Measurements from ENCODE around the gene MEIS3.
"Not testable (repeated sequence)": the region's sequence is repeated elsewhere in the genome, so short reads cannot be mapped to it uniquely, and the experiment has no call there.

The MEIS3 gene

DNA sequence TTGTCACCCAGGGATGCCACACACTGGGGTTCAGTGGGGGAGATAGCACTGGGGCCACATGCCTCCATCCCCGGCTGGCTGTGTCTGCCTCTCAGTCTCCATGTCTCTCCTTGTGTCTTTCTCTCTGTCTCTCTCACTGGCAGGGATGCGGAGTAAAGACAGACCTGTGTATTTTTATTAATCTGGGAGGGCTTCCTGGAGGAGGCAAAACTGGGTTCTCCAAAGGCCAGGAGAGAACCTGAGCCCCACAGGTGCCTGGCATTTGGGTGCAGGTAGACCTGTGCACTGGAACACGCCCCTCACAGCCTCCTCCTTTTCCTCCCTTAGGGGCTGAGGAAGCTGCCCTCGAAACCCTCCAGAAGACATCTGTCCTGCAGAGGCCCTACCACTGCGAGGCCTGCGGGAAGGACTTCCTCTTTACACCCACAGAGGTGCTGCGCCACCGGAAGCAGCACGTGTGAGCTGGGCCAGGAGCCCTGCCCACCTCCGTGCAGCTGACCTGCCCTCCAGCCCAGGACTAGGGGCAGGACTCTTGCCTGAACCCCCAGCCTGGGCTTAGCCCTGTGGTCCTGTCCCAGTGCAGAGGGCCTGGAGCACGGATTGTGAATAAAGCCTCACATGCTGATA lies 37.6 kb downstream of the MEIS3 start:
- no peak for DNase-seq

DNA sequence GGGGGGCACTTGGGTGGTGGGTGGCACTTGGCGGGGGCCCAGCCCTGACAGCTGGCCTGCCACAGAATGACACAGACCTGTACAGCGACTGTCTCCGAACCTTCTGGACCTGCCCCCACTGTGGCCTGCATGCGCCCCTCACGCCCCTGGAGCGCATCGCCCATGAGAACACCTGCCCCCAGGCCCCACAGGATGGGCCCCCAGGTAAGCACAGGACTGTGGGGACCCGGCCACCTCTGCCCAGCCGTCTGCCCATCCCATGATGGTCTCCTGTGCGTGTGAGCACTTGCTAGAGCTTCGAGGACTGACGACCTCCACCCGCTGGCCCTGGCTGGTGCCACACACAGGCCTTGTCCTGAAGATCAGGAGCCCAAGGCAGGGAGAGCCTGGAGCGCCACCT lies 38.2 kb downstream of the MEIS3 start:
- DNase-seq: no peak

DNA sequence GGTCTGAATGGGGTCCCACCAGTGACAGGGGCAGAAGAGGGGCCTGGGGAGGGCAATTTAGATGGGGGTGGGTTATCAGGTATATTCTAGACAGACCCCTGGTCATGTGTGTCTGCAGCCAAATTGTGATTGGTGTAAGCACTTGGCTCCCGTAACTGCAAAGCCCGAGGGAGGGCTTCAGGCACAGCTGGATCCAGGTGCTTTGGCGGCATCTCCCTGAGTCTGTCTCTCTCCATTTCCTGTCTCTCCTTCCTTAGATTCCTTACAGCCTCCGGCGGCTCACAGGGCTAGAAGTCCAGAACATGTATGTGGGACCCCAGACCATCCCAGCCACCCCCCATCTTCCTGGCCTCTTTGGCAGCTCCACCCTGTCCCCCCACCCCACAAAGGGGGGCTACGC lies 38.8 kb downstream of the MEIS3 start:
- no peak for DNase-seq

DNA sequence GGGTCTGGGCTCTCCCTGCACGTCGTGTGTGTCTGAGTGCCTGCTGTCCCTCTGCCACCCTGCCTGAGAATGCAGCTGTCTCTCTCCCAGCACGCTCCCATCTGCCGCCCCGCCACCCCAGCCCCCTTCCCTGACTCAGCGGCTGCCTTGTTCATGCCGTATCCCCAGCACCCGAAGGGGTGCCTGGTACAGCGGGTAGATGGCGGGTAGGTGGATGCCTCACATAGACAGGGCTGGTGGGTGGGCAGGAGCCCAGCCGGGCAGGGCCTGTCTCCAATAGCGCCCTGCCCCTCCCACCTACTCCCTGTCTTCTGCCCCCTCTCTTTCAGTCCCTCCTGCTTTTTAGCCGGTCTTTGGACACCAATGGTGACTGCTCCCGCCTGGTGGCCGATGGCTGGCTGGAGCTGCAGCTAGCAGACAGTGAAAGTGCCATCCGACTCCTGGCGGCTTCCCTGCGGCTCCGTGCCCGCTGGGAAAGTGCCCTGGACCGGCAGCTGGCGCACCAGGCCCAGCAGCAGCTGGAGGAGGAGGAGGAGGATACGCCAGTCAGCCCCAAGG lies 39.9 kb downstream of the MEIS3 start:
- no peak for DNase-seq

DNA sequence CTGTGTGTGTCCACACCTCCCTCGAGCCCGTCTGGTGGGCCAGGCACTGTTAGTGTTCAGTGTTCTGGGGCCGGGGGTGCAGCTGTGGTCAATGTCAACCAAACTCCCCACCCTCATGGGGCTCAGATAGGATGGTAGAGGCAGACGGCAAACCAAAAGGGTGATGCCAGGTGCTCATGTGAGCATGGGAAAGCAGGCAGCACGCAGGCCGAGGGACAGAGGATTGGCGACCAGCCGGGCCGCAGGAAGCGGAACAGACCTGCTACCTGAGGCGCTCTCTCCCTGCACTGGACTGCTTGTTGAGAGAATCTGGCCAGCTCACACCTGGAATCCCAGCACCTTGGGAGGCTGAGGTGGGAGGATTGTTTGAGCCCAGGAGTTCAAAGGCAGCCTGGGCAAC lies 41.1 kb downstream of the MEIS3 start:
- DNase-seq: no peak

DNA sequence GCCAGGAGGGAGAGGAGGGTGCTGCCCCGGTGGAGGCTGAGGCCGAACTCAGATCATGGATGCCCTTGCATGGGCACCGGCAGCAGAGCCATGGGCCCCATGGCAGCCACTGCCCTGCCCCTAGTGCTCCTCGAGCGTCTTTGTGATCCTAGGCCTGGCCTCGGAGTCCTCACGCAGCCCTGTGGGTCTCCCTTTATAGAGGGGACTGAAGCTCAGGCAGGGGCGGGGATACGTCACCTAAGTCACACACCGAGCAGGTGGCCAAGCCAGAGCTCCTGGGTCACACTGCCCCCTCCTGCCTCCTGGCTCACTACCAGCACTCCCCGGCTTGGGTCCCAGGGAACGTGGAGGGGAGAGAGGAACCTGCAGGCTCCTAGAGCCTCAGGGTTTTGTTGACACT lies 41.5 kb downstream of the MEIS3 start:
- no peak for DNase-seq

DNA sequence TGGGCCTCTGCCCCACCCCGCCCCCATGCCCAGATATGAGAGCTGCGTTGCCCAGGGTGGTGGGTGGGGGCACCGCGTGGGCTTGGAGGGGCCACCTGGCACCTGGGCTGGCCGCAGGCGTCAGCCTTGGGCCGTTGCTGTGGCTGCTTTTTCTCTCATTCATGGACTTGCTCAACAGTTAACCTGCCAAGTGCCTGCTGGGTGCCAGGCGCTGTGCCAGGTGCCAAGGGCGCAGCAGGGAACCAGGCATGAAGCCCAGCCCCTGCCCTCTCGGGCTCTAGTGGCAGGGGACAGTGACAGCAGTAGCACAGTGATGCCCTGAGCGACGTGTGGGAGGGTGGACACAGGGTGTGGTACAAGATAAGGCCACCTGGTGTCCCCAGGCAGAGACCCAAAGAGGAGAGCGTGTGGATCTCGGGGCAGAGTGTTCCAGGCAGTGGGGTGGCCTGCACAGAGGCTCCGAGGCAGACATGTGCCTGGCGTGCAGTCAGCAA lies 42.1 kb downstream of the MEIS3 start:
- no peak for DNase-seq

DNA sequence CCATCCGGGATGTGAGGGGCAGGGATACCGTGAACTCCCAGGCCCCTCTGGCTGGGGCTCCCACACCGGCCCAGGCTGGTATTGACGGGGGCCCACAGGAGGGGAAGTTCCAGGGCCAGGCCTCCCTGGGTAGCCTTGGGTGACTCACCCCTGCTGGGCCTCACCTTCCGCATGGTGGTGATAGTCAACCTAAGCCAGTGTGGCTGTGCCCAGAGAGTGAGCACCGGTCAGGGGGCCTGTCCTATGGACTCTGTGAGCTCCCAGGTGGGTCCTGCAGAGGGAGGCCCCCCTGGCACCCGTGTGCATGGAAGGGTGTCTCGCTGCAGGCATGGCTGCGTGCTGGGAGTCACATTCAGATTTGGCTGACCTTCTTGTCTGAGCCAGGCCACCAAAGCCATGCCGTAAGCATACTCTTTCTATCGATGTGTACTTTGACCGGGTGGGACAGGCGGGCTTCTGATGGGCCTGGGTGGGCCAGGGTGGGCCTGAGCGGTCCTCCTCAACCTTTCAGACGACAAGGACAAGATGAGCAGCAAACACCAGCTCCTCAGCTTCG lies 42.7 kb downstream of the MEIS3 start:
- DNase-seq: no peak

DNA sequence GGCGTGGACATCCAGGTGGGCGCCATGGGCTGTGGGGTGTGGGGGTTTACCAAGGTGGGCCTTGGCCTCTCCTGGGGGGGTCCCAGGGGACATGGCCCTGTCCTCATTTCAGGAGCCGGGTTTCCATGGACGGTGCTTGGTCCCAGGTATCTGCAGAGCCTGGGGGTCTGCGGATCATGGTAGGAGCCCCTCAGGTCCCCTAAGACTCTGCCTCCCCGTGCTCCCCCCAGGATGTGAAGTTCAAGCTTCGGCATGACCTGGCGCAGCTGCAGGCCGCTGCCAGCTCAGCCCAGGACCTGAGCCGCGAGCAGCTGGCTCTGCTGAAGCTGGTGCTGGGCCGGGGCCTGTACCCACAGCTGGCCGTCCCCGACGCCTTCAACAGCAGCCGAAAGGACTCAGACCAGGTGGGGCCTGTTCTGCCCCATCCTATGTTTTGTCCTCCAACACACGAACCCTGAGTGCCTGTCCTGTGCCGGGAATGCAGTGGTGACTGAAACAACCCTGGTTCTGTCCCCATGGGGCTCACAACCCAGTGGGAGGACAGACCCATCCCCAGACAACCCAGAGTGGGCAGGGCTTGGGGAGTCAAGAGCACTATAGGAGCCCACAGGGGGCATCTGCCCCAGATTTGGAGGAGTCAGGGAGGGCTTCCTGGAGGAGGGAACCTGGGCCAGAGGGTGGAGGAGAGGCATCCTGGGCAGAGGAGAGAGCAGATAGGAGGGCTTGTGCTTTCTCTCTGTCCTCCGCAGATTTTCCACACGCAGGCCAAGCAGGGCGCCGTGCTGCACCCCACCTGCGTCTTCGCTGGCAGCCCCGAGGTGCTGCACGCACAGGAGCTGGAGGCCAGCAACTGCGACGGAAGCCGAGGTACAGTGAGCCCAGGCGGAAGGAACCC lies 43.4 kb downstream of the MEIS3 start:
- DNase-seq: no peak

DNA sequence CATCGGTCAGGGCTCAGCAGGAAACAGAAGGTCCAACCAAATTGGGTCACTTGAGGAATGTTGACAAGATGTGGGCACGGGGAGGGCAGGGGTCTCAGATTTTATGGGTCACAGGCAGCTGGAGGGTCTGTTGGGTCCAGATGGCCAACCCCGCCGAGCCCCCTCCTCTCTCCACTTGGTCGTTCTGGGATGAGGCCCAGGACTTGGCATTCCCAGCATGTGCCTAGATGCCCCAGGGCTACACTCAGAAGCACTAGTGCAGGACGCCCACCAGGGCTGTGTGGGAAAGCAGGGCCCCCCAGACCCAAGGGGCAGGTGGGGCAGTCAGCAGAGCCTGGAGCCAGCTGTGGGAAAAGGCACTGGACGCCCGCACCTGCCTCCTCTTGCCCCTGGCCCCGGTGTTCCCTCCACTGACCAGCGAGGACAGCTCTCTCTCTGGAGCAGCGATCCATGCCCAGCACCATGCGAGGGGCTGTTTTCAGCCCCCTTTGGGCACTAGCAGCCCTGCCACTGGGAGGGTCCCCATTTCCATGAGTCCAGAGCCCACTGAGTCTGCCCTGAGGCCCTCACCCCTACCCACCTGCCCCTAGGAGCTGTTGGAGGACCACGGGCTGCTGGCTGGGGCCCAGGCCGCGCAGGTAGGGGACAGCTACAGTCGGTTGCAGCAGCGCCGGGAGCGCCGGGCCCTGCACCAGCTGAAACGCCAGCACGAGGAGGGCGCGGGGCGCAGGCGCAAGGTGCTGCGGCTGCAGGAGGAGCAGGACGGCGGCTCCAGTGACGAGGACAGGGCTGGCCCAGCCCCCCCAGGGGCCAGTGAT lies 44.2 kb downstream of the MEIS3 start:
- DNase-seq: no peak

DNA sequence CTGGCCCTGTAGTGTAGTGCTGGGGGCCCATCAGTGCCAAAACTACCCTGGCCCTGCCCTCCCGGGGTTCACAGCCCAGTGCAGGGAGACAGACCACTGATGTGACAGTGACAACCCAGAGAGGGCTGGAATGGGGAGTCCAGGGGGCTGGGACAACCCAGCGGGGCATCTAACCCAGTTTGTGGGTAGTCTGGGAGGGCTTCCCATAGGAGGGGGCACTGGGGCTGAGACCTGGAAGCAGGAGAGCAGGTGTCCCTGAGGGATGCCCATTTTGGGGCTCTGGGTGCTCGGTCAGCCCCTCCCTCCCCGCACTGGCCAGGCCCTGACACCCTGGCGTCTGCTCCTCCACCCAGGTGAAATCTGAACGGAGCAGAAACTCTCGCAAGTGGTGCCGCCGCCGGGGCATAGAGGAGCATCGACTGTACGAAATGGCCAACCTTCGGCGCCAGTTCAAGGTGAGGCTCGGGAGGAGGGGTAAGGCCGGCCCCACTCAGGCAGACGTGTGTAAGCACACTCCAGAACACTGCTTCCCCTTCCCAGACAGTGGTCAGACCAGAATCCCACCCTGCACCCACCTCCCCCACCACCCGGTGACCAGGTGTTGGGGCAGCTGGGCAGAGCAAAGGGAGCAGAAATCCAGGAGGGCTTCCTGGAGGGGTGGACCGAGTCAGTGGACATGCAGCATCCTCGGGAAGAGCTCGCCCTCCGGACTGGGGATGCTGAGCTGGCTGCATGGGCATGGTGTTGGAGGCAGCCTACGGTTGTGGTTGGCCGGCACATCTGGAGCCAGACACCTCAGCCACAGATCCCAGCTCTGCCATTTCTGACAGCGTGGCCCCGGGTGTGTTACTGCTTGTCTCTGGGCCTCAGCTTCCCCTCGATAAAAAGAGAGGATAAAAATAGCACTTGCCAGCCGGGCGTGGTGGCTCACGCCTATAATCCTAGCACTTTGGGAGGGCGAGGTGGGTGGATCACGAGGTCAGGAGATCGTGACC lies 45.8 kb downstream of the MEIS3 start:
- DNase-seq: no peak

DNA sequence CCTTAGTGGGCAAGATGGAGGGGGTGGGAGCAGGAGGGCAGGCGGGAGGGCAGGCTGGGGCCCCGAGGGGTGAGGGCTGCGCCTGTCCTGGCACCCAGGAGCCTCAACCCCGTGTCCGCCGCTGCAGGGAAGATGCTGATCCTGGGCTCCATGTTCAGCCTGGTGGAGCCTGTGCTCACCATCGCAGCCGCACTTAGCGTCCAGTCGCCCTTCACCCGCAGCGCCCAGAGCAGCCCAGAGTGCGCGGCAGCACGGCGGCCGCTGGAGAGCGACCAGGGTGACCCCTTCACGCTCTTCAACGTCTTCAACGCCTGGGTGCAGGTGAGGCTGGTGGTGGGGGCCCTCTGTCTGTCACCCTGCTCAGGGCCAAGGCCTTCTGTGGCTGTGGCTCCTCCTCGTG lies 46.7 kb downstream of the MEIS3 start:
- no peak for DNase-seq

DNA sequence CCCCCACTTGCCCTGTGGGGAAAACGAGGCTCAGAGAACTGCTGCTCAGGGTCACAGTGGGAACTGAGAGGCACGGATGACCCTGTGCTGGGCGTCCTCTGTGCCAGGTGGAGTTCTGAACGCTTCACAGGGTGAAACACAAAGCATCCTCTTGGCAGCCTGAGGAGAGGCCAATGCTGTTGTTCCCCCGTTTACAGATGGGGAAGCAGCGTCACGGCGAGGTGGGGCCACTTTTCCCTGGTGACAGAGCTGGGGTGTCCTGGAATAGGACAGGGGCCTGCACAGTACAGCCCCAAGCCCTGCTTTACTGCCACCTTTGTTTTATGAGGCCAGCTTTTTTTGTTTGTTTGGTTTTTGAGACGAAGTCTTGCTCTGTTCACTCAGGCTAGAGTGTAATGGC lies 48.1 kb downstream of the MEIS3 start:
- DNase-seq: no peak

DNA sequence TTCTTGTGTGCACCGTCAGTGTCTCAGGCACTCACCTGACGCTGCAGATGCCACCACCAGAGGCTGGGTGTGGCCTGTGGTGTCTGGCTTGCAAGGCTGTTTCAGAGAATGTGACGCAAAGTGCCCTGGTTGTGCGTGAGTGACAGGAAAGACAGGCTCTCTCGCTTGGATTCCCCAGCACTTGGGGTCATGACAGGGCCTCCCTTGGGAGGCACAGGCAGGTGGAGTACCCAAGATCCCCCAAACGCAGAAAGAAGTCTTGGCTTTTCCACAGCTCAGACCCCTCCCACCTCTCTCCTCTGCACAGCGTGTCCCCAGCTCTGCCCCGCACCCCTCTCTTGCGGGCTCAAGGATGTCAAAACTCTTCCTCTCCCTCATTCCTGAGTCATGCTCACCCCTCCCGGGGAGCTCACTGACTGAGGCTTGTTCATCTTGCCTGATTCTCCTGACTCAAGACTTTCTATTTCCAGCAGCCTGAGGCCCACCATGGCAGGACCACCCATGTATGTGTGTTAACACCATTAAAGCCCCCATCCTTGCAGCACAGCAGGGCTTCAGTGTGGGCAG lies 49.2 kb downstream of the MEIS3 start:
- no peak for DNase-seq

DNA sequence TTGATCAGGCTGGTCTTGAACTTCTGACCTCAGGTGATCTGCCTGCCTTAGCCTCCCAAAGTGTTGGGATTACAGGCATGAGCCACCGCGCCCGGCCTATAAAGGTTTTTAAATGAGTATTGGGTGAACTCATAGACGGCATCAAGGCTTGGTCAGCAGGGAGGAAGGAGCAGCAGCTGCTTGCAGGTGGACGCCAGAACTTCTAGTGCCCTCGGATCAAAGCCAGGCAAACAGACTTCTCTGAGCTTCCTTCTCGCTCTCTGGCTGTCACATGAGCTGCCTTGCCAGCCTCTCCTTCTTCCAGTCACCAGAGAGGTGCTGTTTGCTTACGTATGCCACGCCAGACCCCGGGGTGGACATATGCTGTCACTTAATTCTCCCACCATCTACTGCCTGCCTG lies 53.9 kb downstream of the MEIS3 start:
- DNase-seq: not testable (repeated sequence)

DNA sequence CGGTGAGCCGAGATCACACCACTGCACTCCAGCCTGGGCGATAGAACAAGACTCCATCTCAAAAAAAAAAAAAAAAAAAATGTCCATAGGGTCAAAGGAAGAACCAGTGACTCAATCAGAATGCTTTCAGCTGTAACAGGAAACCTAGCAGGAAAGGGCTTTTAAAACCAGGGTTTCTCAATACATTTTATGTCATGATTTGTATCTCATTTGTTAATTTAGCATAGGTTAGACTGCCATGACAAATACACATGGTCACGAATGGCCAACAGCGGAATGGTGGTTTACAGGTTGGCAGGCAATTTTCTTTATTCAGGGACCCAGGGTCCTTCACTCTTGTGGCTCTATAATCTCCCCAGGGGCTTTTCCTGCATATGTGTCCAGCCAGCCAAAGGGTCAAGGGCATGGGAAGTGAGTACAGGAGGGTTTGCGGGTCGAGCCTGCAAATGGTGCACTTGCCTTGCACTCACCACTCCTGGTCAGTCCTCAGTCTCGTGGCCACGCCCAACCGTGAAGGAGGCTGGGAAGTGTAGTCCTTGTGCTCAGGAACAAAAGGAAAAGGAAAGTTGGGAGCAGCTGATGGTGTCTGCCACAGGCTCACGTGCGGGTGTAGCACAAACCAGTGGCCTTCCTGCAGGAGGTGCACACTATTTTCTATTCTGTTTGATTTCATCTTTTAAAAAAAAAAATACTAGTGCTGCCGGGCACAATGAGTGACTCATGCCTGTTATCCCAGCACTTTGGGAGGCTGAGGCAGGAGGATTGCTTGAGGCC lies 55.4 kb downstream of the MEIS3 start:
- DNase-seq: no peak

DNA sequence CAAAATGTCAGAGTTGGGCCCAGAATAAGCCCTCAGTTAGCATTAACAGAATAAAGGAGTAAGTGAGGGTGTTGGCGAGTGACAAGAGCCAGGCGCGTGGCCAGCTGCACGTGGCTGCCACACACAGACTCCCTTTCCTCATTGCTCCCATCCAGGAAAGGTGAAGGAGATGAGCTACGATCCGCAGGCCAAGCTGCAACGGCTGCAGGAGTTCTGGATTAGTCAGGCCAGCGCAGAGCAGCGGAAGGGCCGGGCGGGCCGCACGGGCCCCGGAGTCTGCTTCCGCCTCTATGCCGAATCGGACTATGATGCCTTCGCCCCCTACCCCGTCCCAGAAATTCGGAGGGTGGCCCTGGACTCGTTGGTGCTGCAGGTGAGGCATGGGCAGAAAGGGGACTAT lies 57.0 kb downstream of the MEIS3 start:
- no peak for DNase-seq

DNA sequence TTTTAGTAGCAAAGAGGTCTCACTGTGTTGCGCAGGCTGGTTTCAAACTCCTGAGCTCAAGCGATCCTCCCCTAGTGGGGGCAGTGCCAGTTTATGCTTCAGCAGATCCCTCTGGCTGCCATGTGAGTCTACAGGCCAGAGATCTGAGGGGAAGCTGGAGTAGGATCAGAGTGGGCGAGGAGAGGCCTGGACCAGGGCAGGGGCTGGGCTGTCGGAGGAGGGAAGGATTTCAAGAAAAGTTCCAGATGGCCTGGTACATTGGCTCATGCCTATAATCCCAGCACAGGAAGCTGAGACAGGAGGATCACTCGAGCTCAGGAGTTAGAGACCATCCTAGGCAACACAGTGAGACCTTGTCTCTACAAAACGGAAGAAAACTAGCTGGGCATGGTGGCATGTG lies 60.4 kb downstream of the MEIS3 start:
- no peak for DNase-seq

DNA sequence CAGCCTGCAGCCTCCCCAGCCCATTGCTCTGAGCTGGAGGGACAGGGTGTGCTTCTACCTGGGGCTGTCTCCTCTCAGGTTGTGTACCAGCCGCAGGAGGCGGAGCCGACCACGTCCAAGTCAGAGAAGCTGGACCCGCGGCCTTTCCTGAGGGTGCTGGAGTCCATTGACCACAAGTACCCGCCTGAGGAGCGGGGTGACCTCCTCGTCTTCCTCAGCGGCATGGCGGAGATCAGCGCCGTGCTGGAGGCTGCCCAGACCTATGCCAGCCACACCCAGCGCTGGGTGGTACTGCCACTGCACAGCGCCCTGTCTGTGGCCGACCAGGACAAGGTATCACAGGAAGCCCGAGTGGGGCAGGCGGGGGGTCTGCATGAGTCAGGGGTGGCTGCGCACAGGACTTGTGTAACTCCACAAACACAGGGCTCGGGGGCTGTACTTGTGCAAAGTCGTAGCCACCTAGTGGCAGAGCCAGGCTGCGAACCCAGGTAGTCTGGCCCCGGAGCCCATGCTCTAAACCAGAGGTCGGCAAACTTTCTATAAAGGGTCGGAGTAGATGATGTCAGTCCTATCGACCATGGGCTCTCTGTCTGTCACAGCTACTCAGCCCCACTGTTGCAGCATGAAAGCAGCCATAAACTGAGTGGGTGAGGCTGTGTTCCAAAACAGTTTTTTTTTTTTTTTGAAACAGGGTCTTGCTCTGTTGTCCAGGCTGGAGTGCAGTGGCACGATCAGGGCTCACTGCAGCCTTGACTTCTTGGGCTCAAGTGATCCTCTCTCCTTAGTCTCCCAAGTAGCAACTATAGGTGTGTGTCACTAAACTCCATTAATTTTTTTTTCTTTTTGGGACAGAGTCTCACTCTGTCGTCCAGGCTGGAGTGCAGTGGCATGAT lies 61.3 kb downstream of the MEIS3 start:
- no peak for DNase-seq

All from NCI-H1105 treated with DMSO at 0.1 percent for 48 hours (cell line).